CD4-positive, alpha-beta T cell treated with Interleukin-15 for 1 hour (primary cell): ENCODE measurements around the gene CACHD1.
"Not testable (repeated sequence)": the region's sequence is repeated elsewhere in the genome, so short reads cannot be mapped to it uniquely, and the experiment has no call there.

Source experiments
- DNase-seq: peaks from one replicate; pipeline ENCODE4 v3.0.0-alpha.2; 2020

Gene CACHD1

DNA sequence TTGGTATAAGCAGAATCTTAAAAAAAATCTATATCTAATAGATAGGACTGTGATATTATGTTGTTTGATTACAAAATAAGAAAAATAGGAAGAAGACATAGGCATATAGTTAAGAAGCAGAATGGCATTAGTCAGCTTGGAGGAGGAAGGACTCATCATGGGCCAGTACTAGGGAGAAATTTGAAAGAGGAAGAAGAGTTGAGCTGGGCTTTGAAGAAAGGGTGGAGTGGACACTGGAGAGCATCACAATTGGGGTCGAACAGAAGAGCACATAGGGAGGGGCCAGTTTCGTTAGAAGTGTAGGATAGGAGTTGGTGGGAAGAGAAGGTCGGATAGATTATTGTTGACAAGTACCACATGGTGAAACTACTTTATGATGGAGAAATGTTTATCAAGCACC lies 129.3 kb downstream of the CACHD1 start:
- no peak for DNase-seq

DNA sequence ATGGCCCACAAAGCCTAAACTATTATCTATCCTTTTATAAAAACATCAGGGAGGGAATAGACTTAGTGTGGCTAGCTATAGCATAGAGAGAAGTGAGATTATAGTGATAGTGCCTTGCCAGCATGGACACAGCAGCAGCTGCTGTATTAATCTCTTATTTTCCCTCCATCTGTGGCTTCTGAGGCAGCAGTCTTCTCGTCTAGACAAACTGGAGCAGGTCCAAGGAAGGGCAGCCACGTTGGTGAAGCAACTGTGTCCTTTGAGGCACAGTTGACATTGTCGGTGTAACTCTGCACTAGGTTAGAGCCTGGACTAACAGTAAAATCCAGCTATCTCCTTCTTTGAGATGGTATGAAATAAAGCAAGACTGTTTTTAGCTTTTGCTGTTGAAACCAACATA lies 131.3 kb downstream of the CACHD1 start:
- no peak for DNase-seq

DNA sequence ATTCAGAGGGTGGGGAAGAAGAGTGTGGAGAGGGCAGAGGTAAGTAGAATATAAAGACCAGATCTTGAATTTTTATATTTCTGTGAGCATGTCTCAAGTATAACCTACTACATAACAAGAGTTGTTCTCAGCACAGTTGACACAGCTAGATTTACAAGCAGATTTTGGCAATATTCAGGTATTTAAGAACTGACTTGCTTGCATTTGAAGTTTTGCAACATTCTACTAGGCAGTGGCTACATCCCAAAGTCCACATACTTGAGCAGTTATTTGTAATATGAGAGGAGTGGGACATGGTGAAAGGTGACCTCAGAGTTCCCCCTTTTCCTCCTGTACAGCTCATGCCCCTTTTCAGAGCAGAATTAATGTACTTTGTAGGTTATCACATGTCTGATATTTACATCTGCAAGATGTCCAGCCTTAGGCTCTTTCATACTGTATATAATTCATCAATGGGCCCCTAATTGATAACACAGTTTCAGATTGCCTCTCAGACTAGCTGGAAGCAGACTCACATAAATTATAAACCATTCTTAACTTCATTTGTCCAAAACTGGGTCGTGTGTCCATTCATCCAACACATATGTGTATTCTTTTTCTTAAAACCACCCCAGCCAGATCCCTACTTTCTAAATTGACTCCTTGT lies 138.2 kb downstream of the CACHD1 start:
- DNase-seq, result no peak

DNA sequence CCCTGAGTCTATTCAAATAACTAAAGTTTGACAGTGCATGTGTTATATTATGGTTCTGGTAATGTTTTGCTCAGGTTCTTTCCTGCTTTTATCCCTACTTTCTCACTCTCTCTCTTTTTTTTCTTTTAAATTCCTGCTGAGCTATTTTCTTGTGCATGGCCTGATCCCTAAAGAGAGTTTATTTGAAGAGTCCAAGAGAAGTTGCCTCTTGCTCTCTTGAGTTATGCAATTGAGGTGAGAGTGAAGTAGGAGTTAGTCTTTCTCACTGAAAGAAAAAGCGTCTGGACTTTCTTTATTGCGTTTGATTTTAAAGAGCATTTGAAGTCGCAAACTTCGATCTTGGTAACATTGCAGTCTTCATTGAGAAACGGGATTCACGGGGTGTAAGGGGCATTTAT lies 138.7 kb downstream of the CACHD1 start:
- DNase-seq, result no peak

DNA sequence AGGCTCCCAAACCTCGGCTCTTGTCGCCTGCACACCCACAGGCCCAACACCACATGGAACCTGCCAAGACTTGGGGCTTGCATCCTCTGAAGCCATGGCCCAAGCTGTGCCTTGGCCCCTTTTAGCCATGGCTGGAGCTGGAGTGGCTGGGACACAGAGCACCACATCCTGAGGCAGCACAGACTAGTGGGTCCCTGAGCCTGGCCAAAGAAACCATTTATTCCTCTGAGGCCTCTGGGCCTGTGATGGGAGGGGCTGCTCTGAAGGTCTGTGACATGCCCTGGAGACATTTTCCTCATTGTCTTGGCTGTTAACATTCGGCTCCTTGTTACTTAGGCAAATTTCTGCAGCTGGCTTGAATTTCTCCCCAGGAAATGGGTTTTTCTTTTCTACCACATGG lies 141.0 kb downstream of the CACHD1 start:
- not testable (repeated sequence) for DNase-seq

DNA sequence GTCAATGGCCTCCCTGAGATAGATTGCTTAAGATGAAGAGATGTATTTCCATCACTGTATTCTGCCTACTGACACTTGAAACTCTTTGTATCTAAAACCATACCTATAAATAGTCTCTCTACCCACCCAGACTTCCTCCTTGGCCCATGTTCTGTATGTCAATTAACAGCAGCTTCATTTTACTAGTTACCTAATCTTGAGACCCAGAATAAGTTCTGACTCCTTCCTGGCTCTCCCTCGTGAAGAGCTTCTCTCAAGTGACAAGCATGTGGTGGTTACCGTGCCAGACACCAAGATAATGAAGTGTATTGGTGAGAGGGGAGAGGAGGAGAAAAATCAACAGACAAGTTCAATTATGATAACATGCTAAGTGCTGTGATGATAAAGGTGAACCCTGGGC lies 146.1 kb downstream of the CACHD1 start:
- no peak for DNase-seq

DNA sequence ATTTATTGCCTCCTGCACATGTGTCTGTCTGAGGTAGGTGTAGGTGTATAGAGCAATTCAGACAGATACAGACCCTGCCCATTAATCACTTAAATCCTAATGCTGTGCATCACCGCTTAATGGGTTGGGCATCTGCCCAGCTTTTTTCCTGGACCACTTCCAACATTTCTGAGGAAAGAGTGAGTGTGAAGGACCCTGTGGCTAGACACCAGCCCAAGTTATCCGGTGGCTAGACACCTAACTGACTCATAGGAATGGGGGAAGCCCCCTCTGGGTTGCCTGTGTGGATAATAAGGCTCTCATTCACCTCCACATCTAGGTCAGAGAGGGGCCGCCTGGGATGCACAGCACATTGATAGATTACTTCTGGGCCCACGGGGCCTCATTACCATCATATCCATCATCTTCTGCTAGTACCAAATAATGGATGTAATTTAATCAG lies 153.8 kb downstream of the CACHD1 start:
- DNase-seq, result no peak

DNA sequence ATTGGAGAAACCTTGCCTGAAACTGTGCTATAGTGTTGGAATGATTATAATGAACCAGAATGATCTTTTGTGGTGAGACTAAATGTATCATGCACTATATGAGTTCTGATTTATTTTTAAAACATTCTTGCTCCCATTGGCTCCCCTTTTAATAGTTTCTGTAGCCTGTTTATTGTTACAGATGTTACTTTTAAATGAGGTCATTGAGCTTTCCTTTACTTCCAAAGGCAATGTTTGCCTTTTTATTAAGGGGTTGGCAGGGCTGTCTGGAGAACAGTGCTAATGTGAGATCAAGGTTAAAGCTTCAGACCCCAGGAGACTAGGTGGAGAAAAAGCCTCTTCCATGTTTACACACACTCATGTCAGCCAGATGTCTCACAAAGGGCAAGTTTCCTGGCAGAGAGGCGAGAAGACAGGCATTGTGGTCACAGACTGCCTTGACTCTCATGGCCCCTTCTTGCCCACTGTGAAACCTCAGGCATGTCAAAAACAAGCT lies 154.3 kb downstream of the CACHD1 start:
- no peak for DNase-seq

DNA sequence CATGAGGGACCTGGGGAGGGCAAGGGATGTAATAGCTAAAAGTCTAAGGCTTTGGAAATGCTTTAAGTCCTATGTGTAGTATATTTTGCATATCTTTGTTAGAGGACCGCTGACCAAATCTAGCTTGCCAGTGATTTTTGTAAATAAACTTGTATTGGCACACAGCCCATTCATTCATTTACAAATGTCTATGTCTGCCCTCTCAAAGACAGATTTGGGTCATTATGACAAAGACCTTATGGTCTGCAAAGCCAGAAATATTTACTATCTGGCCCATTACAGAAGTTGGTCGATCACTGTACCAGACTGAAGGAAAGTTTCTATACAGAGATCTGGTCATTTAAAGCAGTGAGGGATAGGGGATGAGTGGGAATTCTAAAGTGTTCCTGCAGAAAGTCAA lies 154.9 kb downstream of the CACHD1 start:
- no peak for DNase-seq

DNA sequence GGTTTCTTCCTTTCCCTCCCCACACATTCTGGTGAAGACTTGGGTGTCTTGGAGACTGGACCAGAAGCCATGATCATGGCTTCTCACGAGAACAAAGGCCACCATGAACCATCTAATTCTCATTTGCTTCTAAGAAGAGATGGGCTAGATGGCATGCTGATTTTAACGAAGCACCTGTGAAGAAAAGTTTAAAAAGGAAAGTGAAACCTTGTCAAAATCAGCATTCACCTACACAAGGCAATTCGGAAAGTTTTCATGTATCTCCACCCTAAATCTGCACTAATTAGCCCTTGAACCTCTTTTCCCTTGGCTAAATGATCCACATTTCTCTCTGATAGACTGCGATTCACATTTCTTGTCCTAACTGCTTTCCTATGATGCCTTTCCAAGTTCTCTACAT lies 160.7 kb downstream of the CACHD1 start:
- no peak for DNase-seq

DNA sequence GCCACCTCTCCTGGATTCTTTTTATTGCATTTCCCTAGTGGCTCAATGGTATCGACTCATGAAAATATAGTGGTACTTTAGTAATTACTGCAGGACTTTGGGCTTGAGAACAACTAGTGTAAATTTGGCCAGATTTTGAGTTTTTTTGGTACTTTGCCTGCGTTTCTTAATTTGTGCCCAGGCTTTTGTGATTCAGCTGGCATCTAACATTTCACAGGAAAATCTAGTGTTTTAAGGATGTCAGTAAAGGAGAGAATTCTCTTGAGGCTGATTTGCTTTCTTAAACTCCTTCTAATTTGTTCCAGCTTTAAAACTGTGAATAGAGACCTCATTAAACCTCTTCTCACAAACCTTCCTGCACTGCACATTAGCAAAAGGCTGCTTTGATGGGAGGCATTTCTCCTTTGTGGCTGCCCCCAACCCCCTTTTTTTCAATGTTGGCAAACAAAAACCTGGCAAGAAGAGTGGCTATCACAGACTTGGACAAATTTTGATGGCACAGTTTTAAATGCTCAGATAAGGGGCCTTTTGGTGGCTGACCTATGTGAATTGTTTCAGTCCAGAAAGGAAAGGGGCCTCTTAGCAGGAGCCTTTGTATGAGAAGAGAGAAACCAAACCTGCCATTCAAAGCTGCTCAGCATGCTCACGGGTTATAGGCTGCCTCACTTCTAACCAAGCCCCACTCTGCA lies 161.6 kb downstream of the CACHD1 start:
- no peak for DNase-seq

DNA sequence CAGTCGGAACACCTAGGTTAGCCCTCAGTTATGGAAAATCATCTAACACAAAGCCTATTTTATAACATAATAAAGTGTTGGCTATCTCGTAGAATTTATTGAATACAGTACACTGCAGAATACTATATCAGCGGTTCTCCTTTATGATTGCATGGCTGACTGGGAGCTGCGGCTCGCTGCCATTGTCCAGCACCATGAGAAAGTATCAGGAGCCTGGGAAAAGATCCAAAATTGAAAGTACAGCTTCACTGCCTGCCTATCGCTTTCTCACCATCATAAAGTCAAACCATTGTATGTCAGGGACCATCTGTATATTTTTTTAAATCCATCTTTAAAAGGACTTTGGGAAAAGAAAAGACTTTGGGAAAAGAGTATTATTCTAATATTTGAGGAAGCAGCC lies 163.0 kb downstream of the CACHD1 start:
- no peak for DNase-seq

DNA sequence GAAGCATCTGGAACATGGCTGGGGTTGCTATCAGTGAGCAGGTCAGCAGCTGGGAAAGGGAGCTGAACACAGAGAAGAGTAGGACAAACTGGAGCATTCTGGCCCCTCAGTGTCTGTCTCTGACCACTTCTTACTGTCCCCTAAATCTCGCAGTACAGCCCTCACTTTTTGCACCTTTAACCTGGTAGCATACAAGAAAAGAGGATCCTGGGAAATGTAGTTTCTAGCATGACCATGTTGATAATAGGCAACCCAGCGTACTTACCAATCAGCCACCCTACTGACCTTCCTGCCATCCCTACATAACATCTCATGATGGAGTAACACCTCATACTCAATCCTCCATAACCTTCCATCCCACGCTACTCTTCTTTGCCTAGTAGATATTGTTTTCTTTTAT lies 175.8 kb downstream of the CACHD1 start:
- no peak for DNase-seq

DNA sequence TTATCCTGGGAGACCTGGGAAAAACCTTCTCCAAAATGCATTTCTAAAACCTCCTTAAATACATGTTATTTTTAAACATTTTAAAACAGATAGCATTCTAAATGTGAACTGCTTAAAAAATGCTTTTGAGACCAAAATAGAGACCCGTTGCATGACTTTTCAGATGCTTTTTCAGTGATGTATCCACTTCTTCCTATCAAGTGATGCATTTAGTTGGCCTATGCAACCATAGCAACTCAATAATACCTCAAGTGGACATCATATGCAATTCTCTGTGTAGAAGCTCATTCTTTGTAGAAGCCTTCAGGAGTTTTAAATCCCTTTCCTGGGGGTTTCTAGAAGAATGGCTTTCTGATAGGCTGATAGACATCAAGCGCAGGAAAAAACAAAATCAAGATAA lies 180.5 kb downstream of the CACHD1 start:
- no peak for DNase-seq

DNA sequence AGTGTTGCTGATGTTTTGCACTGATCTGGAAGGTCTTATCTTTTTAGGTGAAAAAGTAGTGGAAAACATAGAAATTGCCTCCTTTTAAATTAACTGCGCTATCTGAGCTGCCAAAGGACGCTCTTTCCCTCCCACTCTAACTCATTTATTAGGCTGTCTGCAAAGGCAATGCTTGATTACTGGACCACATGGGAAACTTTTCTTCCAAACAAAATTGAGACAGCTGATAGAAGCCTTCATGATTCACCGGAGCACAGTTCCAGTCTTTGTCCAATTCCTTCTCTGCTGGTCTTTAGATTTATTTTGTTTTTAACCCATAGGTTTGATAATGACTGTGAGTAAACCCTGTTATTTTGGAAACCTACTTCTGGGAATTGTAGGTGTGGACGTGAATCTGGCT lies 181.9 kb downstream of the CACHD1 start:
- DNase-seq, result no peak

DNA sequence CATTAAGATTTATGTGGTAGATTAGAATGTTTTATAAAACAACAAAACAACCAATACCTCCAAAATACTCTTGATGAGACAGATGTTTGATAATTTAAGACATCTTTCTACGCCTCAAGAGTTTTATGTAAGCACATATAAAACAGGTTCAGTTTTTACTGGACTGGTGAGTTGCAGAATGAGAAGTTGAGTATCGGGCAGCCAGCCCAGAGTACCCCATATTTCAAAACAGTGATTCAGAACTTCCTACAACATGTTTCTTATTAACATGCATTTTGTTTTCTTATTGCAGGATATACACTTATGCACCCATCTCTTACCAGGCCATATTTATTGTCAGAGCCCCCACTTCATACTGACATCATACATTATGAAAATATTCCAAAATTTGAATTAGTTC lies 183.5 kb downstream of the CACHD1 start:
- no peak for DNase-seq

DNA sequence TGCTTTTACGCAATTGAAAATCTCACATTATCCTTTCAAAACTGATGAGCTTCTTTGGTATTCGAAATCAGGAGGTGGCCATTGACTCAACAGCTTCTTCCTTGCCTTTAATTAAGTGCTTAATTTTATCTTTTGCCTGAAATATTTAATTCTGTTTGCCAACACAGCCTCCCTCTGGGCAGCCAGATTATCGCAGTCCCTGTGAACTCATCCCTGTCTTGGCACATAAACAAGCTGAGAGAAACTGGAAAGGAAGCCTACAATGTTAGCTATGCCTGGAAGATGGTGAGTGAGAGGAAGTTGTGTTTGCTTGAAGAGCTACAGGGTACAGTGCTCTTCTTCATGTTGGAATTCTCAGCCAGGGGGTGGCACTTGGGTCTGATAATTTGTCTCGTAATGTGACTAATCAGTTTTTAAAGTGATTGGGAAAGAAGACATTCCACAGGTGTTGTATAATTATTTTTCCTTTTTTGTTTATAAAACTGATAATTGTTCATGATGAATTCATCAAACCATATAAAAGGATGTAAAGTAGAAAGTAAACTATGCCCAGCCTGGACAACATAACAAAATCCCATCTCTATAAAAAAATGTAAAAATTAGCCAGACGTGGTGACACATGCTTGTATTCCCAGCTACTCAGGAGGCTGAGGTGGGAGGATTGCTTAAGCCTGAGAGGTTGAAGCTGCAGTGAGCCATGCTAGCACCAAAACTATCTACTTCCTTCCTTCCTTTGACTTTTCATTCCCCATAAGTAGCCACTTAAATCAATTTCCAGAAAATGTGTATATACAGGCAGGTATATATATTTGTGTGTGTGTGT lies 184.8 kb downstream of the CACHD1 start:
- DNase-seq, result no peak

DNA sequence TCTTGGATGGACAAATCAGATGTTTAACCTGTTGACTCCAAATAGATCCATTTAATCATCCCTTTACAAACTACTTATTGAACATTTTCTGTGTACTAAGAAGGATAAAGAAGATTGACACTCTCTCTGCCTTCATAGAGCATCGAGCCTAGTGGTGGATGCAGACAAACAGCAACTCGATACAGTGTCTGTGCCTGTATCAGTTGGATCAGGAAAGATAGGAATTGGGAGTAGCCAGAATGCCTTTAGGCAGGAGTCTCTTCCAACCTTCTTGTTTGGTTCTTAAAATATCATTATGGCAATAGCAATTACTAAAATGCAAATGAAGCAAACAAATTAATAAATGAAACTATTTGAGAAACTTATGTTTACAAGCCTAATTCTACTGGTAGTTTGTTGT lies 185.9 kb downstream of the CACHD1 start:
- no peak for DNase-seq

DNA sequence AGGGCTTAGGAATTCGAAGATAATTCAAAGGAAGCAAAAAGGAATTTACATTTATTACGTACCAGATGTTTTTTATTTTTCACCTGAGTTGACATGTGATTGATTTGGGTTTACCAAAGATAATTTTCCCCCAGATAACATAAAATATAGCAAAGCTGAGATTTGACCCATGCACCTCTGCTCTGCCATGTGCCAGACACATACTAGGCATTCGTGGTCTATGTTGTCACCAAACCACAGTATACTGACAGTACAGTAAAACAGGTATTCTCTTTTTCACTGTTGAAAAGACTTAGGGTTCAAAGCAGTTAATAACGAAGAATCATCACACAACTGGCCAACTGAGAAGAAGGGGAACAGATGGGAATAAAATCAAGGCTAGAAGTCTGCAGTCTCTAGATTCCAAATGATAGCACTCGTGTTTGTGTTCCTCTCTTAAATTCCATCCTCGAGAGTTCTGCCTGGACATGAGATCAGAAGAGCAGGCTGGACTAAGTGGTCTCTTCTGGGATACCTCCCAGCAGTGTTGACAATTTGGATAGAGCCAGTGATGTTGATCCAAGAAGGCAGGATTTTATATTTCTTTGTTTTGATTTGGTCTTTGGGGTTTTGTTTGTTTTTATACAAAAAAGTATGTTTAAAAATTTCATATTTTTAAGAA lies 189.7 kb downstream of the CACHD1 start:
- DNase-seq, result no peak

DNA sequence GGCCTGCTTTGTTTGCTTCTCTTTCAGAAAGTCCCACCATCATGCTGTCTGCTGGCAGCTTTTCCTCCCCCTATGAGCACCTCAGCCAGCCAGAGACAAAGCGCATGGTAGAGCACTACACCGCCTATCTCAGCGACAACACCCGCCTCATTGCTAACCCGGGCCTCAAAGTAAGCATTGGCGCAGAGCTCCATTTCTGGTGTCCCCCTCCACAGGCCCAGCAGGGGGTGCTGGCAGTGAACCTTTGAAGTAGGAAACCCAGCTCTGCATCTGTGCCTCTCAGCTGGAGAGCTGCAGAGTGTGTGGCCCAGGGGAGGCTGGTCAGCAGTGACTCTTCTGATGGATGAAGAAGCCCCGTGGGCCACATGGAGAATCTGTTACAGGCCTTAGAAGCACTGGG lies 193.7 kb downstream of the CACHD1 start:
- DNase-seq, result no peak

DNA sequence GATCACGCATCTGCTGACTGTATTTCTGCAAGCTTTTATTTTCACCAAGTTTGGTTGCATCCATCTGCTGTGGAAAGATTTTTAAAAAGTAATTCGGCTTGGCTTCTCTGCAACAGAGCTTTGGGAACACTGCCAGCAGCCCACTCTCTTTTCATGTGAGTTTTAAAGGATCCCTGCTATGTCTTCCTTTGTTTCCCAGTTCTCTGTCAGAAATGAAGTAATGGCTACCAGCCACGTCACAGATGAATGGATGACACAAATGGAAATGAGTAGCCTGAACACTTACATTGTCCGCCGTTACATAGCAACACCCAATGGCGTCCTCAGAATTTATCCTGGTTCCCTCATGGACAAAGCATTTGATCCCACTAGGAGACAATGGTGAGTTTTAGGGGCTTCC lies 194.4 kb downstream of the CACHD1 start:
- no peak for DNase-seq

DNA sequence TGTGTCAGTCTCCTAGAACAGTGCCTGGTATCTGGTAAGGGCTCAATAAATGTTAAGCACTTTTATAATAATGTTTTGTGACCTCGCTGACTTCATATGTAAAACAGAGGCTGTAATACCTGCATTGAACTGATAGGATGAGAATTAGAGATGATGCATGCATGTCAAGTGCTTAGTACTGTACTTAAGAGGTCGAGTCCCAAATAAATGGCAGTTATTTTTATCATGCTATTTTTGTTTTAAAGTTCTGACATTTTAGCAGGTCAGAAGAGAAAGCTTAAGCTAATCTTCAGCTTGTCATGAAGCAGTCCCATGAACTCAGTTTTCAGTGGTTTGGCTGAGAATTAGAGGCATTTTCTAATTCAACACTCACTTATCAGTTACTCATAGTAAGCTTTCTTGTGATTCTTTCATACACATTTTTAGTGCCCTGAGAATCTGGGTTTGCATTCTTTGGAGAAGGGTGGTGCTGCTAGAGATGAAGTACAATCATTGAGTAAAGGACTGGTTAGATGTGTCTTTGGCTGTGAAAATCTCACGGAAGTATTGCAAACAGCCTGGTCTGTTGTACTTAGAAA lies 199.3 kb downstream of the CACHD1 start:
- DNase-seq, result no peak
